Measurements from ENCODE around the gene FBXO17. TPM values are rescaled to one million over a fixed set of nuclear protein-coding genes. Genes with fewer than 3 reads are reported as not detected.
A peak's percentile ranks its signal among the peaks of the same experiment; 100 is the strongest.

FBXO17 gene
- total and polyA plus RNA-seq, 2 of the 13 experiments (the other 11 are each of a cell fraction or from before 2014, with no cell fraction given), result 22.1 to 58.7 TPM

DNA sequence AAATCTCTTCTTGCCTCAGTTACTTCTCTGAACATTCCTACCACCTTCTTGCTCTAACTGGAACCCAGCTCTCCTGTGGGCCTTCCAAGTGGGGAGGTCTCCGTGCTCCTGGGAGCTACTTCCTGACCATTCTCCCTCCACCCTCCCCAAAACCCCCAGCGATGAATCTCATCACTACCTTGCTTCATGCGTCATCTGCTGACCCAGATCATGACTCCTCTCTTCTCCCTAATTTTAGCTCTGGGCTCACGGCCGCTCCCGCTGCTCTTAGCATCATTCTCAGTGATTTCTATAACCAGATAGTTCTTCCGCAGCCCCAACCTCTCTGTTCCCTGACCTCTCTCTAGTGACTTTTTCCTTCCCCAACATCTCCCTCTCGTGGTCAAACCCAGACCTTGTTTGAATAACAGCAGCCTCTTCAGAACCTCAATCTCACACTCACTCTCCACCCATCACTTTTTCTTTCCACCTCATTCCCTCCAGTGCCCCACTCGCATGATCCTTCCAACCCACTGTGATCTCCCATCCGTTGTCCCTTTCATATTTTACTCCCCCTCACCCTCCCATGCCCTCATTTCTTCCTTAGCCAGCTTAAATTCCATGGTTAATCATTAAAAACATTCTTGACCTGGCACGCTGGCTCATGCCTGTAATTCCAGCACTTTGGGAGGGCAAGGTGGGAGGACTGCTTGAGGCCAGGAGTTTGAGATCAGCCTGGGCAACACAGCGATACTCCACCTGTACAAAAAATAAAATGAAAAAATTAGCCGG is 23.0 kb downstream of the FBXO17 start (continued):
- TF ChIP-seq ZNF704 (CRISPR knock-in tag; IDR thresholded peaks at IDR 0.05; ENCODE audit: borderline replicate concordance) (no peak), ZNF121 (CRISPR knock-in tag; IDR thresholded peaks at IDR 0.05) (peak; percentile 83), ZBTB7A (CRISPR knock-in tag; IDR thresholded peaks at IDR 0.05) (no peak), ZNF350 (CRISPR knock-in tag; IDR thresholded peaks at IDR 0.05; ENCODE audit: borderline replicate concordance, low read depth) (no peak; the same call in 1 of the 2 replicates), POGZ (CRISPR knock-in tag; IDR thresholded peaks at IDR 0.05) (no peak), RFXANK (CRISPR knock-in tag; IDR thresholded peaks at IDR 0.05) (no peak), FOXP4 (CRISPR knock-in tag; IDR thresholded peaks at IDR 0.05) (no peak), ZBTB49 (CRISPR knock-in tag; IDR thresholded peaks at IDR 0.05; ENCODE audit: borderline replicate concordance) (no peak), ZNF674 (CRISPR knock-in tag; IDR thresholded peaks at IDR 0.05; ENCODE audit: low read depth) (no peak), ZNF142 (CRISPR knock-in tag; IDR thresholded peaks at IDR 0.05) (no peak), SOX13 (IDR thresholded peaks at IDR 0.05) (no peak), SOX13 (CRISPR knock-in tag; conservative IDR thresholded peaks at IDR 0.05 in 1 of 2, IDR thresholded peaks at IDR 0.05 in 1 of 2) (no peak)
- TF ChIP-seq, protein P1, sequence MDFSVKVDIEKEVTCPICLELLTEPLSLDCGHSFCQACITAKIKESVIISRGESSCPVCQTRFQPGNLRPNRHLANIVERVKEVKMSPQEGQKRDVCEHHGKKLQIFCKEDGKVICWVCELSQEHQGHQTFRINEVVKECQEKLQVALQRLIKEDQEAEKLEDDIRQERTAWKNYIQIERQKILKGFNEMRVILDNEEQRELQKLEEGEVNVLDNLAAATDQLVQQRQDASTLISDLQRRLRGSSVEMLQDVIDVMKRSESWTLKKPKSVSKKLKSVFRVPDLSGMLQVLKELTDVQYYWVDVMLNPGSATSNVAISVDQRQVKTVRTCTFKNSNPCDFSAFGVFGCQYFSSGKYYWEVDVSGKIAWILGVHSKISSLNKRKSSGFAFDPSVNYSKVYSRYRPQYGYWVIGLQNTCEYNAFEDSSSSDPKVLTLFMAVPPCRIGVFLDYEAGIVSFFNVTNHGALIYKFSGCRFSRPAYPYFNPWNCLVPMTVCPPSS (IDR thresholded peaks at IDR 0.05), result no peak
- TF ChIP-seq, protein P2, sequence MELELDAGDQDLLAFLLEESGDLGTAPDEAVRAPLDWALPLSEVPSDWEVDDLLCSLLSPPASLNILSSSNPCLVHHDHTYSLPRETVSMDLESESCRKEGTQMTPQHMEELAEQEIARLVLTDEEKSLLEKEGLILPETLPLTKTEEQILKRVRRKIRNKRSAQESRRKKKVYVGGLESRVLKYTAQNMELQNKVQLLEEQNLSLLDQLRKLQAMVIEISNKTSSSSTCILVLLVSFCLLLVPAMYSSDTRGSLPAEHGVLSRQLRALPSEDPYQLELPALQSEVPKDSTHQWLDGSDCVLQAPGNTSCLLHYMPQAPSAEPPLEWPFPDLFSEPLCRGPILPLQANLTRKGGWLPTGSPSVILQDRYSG (CRISPR knock-in tag; IDR thresholded peaks at IDR 0.05), result no peak
